GM12891 (cell line): Measurements from ENCODE around the gene NFILZ.

Experiments
- POLR2A ChIP-seq: IDR thresholded peaks from 2 replicates; pipeline ENCODE4 v1.6.1; 2011; ENCODE audit warnings: low read depth, low read length, control low read depth
- POLR2AphosphoS5 ChIP-seq: IDR thresholded peaks from 2 replicates; pipeline ENCODE4 v1.6.1; 2011; ENCODE audit warnings: low read depth, low read length, control low read depth
- TAF1 ChIP-seq: IDR thresholded peaks from 2 replicates; pipeline ENCODE4 v1.6.1; 2011; ENCODE audit warnings: low read depth, low read length, control low read depth

GRCh38 chr19:8673276-8673891 lies 43.0 kb downstream of the NFILZ start:
- TF ChIP-seq POLR2AphosphoS5, result no peak
- TF ChIP-seq POLR2A, result no peak
- TF ChIP-seq TAF1, result no peak
